SIG-M5 treated with dmso at 0.1 percent for 504 hours (cell line): ENCODE data around the gene SARM1.
"Not testable (repeated sequence)": the region's sequence is repeated elsewhere in the genome, so short reads cannot be mapped to it uniquely, and the experiment has no call there.

Experiments
- DNase-seq: peaks from one replicate; lab custom pipeline; 2025; ENCODE audit not compliant: unreplicated experiment; lab: John Stamatoyannopoulos, UW

Gene SARM1

GRCh38 chr17:28415886-28416285, 44.4 kb downstream of the SARM1 start:
- no peak for DNase-seq

- peak; percentile 83 for DNase-seq
These were observed 45.3 kb downstream of the SARM1 start for GRCh38 chr17:28416703-28417311.

- DNase-seq, result no peak
These were observed 50.4 kb downstream of the SARM1 start for GRCh38 chr17:28421787-28422305.

GRCh38 chr17:28425206-28425605, 53.7 kb downstream of the SARM1 start:
- no peak for DNase-seq

GRCh38 chr17:28426081-28426519, 54.6 kb downstream of the SARM1 start:
- no peak for DNase-seq

GRCh38 chr17:28427371-28427770, 55.9 kb downstream of the SARM1 start:
- no peak for DNase-seq

GRCh38 chr17:28427982-28428381, 56.5 kb downstream of the SARM1 start:
- not testable (repeated sequence) for DNase-seq

GRCh38 chr17:28433721-28434120, 62.2 kb downstream of the SARM1 start:
- DNase-seq, result no peak

GRCh38 chr17:28434326-28434725, 62.8 kb downstream of the SARM1 start:
- DNase-seq, result not testable (repeated sequence)

GRCh38 chr17:28443901-28444638, 72.6 kb downstream of the SARM1 start:
- DNase-seq, result no peak

GRCh38 chr17:28446716-28447395, 75.4 kb downstream of the SARM1 start:
- DNase-seq, result no peak

- no peak for DNase-seq
These were observed 75.9 kb downstream of the SARM1 start for GRCh38 chr17:28447396-28447760.

- no peak for DNase-seq
These were observed 78.4 kb downstream of the SARM1 start for GRCh38 chr17:28449859-28450258.
